Hepatocyte (in vitro differentiated cells): Measurements from ENCODE around the gene MAP4K2. TPM values are rescaled to one million over a fixed set of nuclear protein-coding genes. Genes with fewer than 3 reads are reported as not detected.

Experiments
- DNase-seq: peaks from one replicate; pipeline ENCODE4 v3.0.0-alpha.2; 2016; ENCODE audit warnings: low spot score
- H2AFZ ChIP-seq: fragments of 200-600 bp; sonication (generic); 2 replicates; pipeline ENCODE4 v1.6.0; 2016; ENCODE audit warnings: antibody characterized with exemption, mild to moderate bottlenecking
- H3K27ac ChIP-seq: fragments of 200-600 bp; sonication (generic); 2 replicates; pipeline ENCODE4 v1.5.1; 2016; ENCODE audit warnings: mild to moderate bottlenecking
- H3K27me3 ChIP-seq: fragments of 200-600 bp; sonication (generic); 2 replicates; pipeline ENCODE4 v1.6.1; 2016
- H3K36me3 ChIP-seq: fragments of 200-600 bp; sonication (generic); replicated peaks from 2 replicates; pipeline ENCODE4 v1.5.1; 2016; ENCODE audit warnings: low read depth; ENCODE audit not compliant: insufficient read depth
- H3K4me1 ChIP-seq: fragments of 200-600 bp; sonication (generic); 2 replicates; pipeline ENCODE4 v1.5.1; 2016; ENCODE audit warnings: mild to moderate bottlenecking, moderate library complexity; ENCODE audit not compliant: insufficient read depth
- H3K4me2 ChIP-seq: fragments of 200-600 bp; sonication (generic); 2 replicates; pipeline ENCODE4 v1.6.0; 2016
- H3K4me3 ChIP-seq: fragments of 200-600 bp; sonication (generic); 2 replicates; pipeline ENCODE4 v1.5.1; 2016; ENCODE audit warnings: mild to moderate bottlenecking
- H3K79me2 ChIP-seq: fragments of 200-600 bp; sonication (generic); 2 replicates; pipeline ENCODE4 v1.6.0; 2017; ENCODE audit warnings: mild to moderate bottlenecking
- H3K9me2 ChIP-seq: fragments of 200-600 bp; sonication (generic); replicated peaks from 2 replicates; pipeline ENCODE4 v1.6.0; 2017; ENCODE audit warnings: mild to moderate bottlenecking; ENCODE audit not compliant: insufficient read depth
- H3K9me3 ChIP-seq: fragments of 200-600 bp; sonication (generic); 2 replicates; pipeline ENCODE4 v1.5.1; 2016; ENCODE audit warnings: low read depth, mild to moderate bottlenecking
- H4K20me1 ChIP-seq: fragments of 200-600 bp; sonication (generic); 2 replicates; pipeline ENCODE4 v1.6.0; 2016; ENCODE audit warnings: mild to moderate bottlenecking; ENCODE audit not compliant: insufficient read depth, poor library complexity, severe bottlenecking
- EZH2 ChIP-seq: fragments of 200-600 bp; sonication (generic); IDR thresholded peaks from 2 replicates; pipeline ENCODE4 v1.6.1; 2016; ENCODE audit warnings: antibody characterized with exemption, mild to moderate bottlenecking, borderline replicate concordance
- EZH2phosphoT487 ChIP-seq: fragments of 200-600 bp; sonication (generic); IDR thresholded peaks from one replicate; pipeline ENCODE4 v1.6.1; 2018; ENCODE audit warnings: antibody characterized with exemption, mild to moderate bottlenecking, low read depth, moderate library complexity; ENCODE audit not compliant: unreplicated experiment, severe bottlenecking
- WGBS: methylation state at CpG from one replicate; pipeline ENCODE4 v1.1.6; 2016; ENCODE audit warnings: low lambda C conversion rate; ENCODE audit errors: missing lambda C conversion rate; 5-methylcytosine and 5-hydroxymethylcytosine counted together
- polyA plus RNA-seq: library from polyadenylated mRNA; unstranded; fragments of >200 nt; fragmentation: Nextera tagmentation; extraction: Ambion mirVana; gene quantifications from 2 replicates; pipeline ENCODE4 v1.2.1, GENCODE V29; 2016
- total RNA-seq: library from RNA; depleted of rRNA; stranded (reverse); fragments of >200 nt; gene quantifications from 2 replicates; pipeline ENCODE4 v1.2.3, GENCODE V29; 2014
- TF ChIP-seq, protein P1 (sequence below): fragments of 200-600 bp; sonication (generic); IDR thresholded peaks from 2 replicates; pipeline ENCODE4 v1.5.1; 2016; ENCODE audit warnings: antibody characterized with exemption, mild to moderate bottlenecking; ENCODE audit not compliant: poor library complexity

Gene MAP4K2
- total and polyA plus RNA-seq, 2 experiments from 2014 or later: 7.8 to 9.0 TPM

DNA sequence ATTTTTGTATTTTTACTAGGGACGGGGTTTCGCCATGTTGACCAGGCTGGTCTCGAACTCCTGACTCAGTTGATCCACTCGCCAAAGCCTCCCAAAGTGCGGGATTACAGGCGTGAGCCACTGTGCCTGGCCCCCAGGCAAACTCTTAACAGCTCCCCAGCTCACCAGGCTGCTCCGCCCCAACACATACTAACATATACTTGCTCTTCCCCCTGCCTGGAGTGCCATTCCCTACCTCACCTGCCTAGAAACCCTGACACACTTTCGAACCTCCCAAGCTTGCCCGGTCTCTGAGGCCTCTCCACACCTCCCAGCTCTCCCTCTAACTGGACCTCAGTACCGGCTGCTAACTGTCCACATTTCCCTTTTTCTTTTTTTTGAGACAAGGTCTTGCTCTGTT is 8.5 kb downstream of the MAP4K2 start:
- Histone ChIP-seq H3K36me3 (no peaks in the 10 kb centered on the region), H3K27ac (no peak overlapping the region), H3K9me2 (no peaks in the 10 kb centered on the region), H3K27me3 (no peaks in the 10 kb centered on the region), H3K4me1 (no peaks in the 10 kb centered on the region), H3K4me3 (no peak overlapping the region), H3K9me3 (no peaks in the 10 kb centered on the region), H2AFZ (no peak overlapping the region), H3K4me2 (no peak overlapping the region), H3K79me2 (no peaks in the 10 kb centered on the region), H4K20me1 (no peaks in the 10 kb centered on the region)
- no peak for DNase-seq
- WGBS: 95% methylated on average over 10 of the region's 10 CpGs
- TF ChIP-seq, protein P1, sequence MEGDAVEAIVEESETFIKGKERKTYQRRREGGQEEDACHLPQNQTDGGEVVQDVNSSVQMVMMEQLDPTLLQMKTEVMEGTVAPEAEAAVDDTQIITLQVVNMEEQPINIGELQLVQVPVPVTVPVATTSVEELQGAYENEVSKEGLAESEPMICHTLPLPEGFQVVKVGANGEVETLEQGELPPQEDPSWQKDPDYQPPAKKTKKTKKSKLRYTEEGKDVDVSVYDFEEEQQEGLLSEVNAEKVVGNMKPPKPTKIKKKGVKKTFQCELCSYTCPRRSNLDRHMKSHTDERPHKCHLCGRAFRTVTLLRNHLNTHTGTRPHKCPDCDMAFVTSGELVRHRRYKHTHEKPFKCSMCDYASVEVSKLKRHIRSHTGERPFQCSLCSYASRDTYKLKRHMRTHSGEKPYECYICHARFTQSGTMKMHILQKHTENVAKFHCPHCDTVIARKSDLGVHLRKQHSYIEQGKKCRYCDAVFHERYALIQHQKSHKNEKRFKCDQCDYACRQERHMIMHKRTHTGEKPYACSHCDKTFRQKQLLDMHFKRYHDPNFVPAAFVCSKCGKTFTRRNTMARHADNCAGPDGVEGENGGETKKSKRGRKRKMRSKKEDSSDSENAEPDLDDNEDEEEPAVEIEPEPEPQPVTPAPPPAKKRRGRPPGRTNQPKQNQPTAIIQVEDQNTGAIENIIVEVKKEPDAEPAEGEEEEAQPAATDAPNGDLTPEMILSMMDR: no peak
- TF ChIP-seq EZH2phosphoT487 (no peak), EZH2 (no peak)

GRCh38 chr11:64793271-64794160 is 9.5 kb downstream of the MAP4K2 start:
- TF ChIP-seq EZH2 (no peak), EZH2phosphoT487 (no peak)
- TF ChIP-seq, protein P1: no peak
- DNase-seq: no peak
- Histone ChIP-seq H3K36me3 (no peaks in the 10 kb centered on the region), H4K20me1 (no peaks in the 10 kb centered on the region), H3K4me1 (no peaks in the 10 kb centered on the region), H3K9me2 (no peaks in the 10 kb centered on the region), H3K79me2 (no peaks in the 10 kb centered on the region), H3K4me3 (no peak overlapping the region), H3K9me3 (no peaks in the 10 kb centered on the region), H2AFZ (no peak overlapping the region), H3K4me2 (no peak overlapping the region), H3K27me3 (no peaks in the 10 kb centered on the region), H3K27ac (no peak overlapping the region)
- WGBS: 92% methylated on average over 11 of the region's 11 CpGs

- Histone ChIP-seq H3K4me2 (no peak overlapping the region), H3K27ac (no peak overlapping the region), H3K27me3 (no peaks in the 10 kb centered on the region), H3K9me3 (no peaks in the 10 kb centered on the region), H3K79me2 (no peaks in the 10 kb centered on the region), H3K4me3 (no peak overlapping the region), H2AFZ (no peak overlapping the region), H3K9me2 (no peaks in the 10 kb centered on the region), H3K36me3 (no peaks in the 10 kb centered on the region), H3K4me1 (no peaks in the 10 kb centered on the region), H4K20me1 (no peaks in the 10 kb centered on the region)
- DNase-seq: no peak
- TF ChIP-seq, protein P1: no peak
- no peak for TF ChIP-seq EZH2phosphoT487
- TF ChIP-seq EZH2: no peak
- WGBS: 94% methylated on average over 4 of the region's 4 CpGs
Observed at GRCh38 chr11:64792482-64792881, 10.5 kb downstream of the MAP4K2 start.
